ENCODE measurements around the gene BTBD9.
A peak's percentile ranks its signal among the peaks of the same experiment; 100 is the strongest.

BTBD9 gene

GRCh38 chr6:38188677-38189335 is 450.9 kb downstream of the BTBD9 start:
- DNase-seq: no peak

GRCh38 chr6:38187811-38188590 is 451.7 kb downstream of the BTBD9 start:
- no peak for DNase-seq

- no peak for DNase-seq
Observed at GRCh38 chr6:38187325-38187724, 452.4 kb downstream of the BTBD9 start.

GRCh38 chr6:38185752-38186151 is 454.0 kb downstream of the BTBD9 start:
- no peak for DNase-seq

GRCh38 chr6:38185244-38185643 is 454.5 kb downstream of the BTBD9 start:
- no peak for DNase-seq

- no peak for DNase-seq
Observed at GRCh38 chr6:38184585-38185080, 455.1 kb downstream of the BTBD9 start.

- DNase-seq: no peak
Observed at GRCh38 chr6:38183856-38184584, 455.7 kb downstream of the BTBD9 start.

- no peak for DNase-seq
Observed at GRCh38 chr6:38182426-38182825, 457.3 kb downstream of the BTBD9 start.

- DNase-seq: no peak
Observed at GRCh38 chr6:38180586-38180985, 459.1 kb downstream of the BTBD9 start.

GRCh38 chr6:38179794-38180430 is 459.8 kb downstream of the BTBD9 start:
- DNase-seq: no peak

- peak; percentile 31 for DNase-seq
Observed at GRCh38 chr6:38179300-38179699, 460.4 kb downstream of the BTBD9 start.

GRCh38 chr6:38178584-38178886 is 461.2 kb downstream of the BTBD9 start:
- DNase-seq: no peak

- no peak for DNase-seq
Observed at GRCh38 chr6:38177882-38178583, 461.7 kb downstream of the BTBD9 start.

GRCh38 chr6:38176797-38177751 is 462.7 kb downstream of the BTBD9 start:
- DNase-seq: no peak

- no peak for DNase-seq
Observed at GRCh38 chr6:38175786-38176185, 463.9 kb downstream of the BTBD9 start.

GRCh38 chr6:38174806-38175495 is 464.8 kb downstream of the BTBD9 start:
- no peak for DNase-seq

GRCh38 chr6:38174315-38174714 is 465.4 kb downstream of the BTBD9 start:
- DNase-seq: no peak

- no peak for DNase-seq
Observed at GRCh38 chr6:38173909-38174308, 465.8 kb downstream of the BTBD9 start.

- DNase-seq: no peak
Observed at GRCh38 chr6:38172739-38173410, 466.9 kb downstream of the BTBD9 start.
